ENCODE data around the gene CLEC2L.

- TF ChIP-seq POLR2A (IDR thresholded peaks at IDR 0.05) (no peak), CTCF (IDR thresholded peaks at IDR 0.05) (no peak)
Measured at GRCh38 chr7:139479620-139480019, 43.9 kb upstream of the CLEC2L start.
